CD4-positive, alpha-beta T cell treated with Interleukin-6 for 4 hours (primary cell): ENCODE measurements around the gene IQCF6.
A peak's percentile ranks its signal among the peaks of the same experiment; 100 is the strongest.
"Not testable (repeated sequence)": the region's sequence is repeated elsewhere in the genome, so short reads cannot be mapped to it uniquely, and the experiment has no call there.

Experiments used
- DNase-seq: peaks from one replicate; pipeline ENCODE4 v3.0.0-alpha.2; 2020; ENCODE audit warnings: mixed read lengths

IQCF6 gene

DNA sequence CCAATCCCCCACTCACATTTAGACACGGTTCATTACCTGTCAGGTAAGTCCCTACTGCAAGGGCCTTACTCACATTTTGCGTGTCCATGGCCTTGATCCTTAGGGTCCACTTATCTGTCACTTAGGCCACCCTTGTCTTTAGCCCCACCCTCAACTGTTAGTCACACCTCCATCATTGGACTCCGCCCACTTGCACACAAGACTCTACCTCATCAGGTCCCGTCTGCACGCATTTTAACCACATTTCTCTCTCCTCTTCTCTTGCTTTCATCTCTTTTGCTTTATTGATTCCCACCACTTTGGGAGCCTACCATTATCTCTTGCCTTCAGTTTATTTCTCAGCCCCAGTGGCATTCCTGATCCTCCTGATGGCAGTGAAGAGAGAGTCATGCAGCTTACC is at the start of gene IQCF6:
Gene IQCF6 (minus strand): TSS at position 101 of the 400 bp plus-strand sequence. CDS start 13 bp downstream, at position 88.
- no peak for DNase-seq

DNA sequence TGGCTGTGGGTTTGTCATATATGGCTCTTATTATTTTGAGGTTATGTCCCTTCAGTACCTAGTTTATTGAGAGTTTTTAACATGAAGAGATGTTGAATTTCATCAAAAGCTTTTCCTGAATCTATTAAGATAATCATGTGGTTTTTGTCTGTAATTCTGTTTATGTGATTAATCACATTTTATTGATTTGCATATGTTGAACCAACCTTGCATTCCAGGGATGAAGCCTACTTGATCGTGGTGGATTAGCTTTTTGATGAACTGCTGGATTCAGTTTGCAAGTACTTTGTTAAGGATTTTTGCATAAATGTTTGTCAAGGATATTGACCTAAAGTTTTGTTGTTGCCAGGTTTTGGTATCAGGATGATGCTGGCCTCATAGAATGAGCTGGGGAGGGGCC is 49.3 kb upstream of the IQCF6 start:
- DNase-seq, result no peak

DNA sequence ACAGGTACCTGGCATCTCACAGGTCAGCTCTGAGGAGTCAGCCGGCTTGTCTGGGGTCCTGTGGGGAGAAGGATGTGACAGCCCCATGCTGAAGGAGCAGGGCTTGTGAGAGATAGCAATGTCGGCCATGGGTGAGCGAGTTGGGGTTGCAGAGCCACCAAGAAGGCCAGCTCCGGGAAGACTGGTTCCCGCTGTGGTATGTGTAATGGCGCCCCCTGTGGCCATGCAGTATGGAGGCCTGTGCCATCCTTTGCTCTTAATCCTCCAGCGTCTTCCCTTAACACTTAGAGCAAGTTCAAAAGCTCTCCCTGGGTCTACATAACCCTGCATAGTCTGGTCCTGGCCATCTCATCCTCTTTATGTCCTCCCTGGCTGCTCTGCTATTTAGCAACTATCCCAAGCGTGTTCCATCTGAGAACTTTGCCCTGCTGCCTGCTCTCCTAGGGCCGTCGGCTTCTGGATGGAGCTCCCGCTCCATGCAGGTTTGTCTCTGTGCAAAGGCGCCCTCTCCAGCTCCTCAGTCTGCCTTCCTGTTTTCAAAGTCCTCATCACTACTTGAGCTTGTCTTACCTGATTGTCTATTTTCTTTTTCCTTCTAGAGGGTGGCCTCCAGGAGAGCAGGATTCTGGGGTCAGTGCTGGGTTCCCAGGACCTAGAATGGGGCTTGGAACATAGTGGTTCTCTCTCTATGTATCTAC is 40.8 kb upstream of the IQCF6 start:
- DNase-seq, result no peak

DNA sequence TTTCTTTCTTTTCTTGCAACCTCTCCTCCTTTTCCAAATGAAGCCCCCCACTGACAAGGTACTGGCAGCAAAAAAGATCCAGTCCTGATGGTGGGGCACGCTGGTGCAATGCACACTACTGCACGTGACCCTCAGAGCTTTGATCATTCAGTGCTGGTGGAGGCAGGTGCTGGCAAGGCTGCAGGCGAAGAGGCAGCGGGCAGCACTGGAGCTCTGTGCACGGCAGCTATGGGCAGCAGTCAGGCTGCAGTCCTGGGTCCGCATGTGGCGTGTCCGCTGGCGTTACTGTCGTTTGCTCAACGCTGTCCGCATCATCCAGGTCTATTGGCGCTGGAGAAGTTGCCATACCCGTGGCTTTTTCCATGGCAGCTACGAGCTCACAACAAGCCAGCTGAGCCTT is 40.1 kb upstream of the IQCF6 start:
- no peak for DNase-seq

DNA sequence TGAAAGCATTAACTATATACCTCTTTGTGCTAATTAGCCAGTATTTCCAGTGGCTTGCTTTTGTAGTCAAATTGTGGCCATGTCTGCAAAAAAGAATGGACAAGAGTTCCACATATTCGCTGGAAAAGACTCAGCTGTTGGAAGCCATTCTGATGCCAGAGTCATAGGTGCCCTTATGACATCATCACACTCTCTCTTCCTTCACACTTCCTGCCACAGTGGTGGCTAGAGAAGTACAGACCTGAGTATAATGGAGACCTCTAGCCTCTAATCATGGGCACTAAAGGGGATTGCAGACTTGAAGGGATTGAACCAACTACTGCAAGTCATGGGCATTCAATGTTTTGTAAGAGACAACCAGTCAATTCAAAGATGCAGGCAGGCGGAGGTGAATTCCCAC is 38.3 kb upstream of the IQCF6 start:
- no peak for DNase-seq

DNA sequence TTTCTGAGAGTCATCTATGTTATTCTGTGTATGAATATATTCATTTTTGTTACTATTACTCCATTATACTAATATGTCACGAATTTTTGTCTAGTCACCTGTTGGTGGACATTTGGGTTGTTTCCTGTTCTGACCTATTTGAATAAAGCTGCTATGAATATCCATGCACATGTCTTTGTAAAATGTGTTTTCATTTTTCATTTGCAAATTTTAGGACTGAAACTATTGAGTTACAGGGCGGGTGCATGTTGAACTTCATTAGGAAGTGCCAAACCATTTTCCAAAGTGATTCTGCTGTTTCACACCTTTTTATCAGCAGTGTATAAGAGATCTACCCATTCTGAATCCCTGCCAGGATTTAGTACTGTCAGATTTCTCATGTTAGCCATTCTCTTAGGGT is 37.7 kb upstream of the IQCF6 start:
- no peak for DNase-seq

DNA sequence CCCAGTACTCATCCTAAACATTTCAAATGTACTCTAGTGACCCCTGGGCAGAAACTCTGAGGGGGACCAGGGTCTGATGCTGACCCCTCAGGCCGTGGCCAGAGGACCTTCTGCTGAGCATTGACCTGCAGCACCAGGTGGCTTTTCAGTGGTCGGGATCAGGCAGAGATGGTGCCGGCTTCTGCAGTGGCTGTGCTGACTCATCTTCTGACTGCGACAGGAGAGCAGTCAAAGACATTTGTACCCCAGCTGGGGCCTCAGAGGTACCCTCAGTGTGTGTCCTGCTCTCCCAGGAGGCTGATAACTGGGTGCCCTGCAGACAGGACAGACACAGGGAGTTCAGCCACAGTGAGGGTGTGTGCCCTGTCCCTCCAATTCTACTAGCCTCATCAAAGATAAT is 36.6 kb upstream of the IQCF6 start:
- no peak for DNase-seq

DNA sequence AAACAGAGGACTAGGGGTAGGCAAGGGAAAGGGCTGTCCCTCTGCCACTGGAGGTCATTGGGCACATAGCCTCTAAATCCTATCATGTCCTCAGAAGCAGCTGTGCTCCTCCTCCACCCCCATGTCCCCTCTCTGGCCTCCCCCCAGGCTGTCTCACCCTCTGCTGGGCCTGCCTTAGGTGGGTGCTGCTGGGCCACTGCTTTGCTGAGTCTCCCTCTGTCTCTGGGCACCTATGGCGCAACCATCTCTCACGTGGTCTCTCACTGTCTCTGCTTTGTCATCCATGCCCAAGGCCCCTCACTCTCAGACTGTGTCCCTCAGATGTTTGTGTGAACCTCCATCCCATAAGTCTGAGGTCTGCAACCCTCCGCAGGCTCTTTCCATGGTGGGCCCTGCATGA is 35.0 kb upstream of the IQCF6 start:
- no peak for DNase-seq

DNA sequence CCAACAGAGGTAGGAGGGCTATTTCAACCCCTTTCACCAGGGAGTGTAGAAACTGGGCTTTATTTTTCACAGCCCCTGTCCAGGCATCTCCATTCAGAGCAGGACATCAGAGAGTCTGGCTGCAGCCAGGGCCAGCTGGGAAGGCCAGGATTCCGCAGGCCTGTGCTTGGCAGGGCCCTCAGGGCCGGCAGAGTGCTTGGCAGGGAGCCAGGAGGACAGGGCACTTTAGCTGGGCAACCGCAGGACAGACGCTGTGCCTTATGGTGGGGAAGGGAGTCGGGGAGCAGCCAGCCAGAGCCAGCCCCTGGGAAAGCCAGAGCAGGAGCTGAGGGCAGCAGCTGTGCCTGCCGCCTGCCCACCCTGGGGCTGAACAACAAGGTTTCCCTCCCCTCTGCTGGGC is 34.5 kb upstream of the IQCF6 start:
- no peak for DNase-seq

DNA sequence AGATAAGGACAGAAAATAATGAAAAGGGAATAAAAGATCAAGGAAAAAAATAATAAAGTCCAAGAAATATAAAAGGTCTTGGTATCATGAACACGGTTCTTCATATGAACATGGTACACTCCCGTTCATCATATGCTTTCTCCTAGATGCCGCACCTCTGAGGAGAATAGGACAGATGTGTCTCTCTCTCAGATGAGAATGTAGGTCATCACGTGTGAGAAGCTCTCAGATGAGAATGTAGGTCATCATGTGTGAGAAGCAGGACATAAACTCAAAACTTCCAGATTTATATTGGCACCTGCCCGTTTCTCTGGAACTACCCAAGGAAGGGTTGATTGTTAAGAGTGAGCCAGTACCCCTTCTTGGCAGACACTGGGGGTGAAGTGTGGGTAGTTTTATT is 29.9 kb upstream of the IQCF6 start:
- DNase-seq, result no peak

DNA sequence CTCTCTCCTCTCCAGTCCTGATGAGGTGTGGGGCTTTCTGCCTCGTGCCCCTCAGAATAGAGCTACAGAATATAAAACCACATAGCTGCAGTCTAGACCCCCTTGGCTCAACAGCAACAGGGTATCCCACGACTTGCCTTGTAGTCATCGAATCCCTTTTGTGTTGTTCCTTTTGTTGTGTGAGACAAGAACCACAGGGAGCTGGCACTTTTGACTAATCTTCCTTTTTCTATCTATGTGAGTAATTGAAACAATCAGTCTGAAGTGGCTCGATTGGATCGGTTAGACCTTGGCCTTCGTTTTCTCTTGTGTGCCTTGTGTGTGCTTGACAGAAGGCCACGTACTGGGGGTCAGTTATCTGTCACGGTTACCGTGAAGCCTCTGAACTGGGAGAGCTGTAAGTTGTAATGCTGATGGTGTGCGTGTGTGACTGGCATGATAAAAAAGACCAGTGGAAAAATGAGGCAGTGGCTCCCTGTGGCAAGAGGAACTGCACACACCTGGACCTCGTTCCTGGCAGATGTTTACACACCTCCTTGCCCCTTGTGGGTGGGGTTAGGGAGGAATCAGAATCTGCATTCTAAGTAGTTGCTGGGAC is 23.2 kb upstream of the IQCF6 start:
- DNase-seq, result no peak

DNA sequence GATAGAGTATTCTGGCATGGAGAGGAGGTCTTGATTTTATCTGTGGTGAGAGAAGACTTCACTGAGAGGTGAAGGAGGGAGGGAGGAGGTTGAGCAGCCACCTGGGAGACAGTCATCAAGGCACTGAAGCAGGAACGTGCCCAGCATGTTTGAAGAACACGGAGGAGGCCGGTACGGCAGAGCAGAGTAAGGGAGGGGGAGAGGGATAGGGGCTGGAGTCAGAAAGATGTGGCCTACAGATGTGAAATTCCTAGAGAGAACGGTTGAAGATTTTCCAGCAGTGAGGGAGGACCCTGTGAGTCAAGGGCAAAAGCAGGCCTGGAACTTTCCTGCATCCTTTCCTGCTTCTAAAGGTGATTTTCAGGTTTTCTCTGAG is 21.7 kb upstream of the IQCF6 start:
- DNase-seq, result no peak

DNA sequence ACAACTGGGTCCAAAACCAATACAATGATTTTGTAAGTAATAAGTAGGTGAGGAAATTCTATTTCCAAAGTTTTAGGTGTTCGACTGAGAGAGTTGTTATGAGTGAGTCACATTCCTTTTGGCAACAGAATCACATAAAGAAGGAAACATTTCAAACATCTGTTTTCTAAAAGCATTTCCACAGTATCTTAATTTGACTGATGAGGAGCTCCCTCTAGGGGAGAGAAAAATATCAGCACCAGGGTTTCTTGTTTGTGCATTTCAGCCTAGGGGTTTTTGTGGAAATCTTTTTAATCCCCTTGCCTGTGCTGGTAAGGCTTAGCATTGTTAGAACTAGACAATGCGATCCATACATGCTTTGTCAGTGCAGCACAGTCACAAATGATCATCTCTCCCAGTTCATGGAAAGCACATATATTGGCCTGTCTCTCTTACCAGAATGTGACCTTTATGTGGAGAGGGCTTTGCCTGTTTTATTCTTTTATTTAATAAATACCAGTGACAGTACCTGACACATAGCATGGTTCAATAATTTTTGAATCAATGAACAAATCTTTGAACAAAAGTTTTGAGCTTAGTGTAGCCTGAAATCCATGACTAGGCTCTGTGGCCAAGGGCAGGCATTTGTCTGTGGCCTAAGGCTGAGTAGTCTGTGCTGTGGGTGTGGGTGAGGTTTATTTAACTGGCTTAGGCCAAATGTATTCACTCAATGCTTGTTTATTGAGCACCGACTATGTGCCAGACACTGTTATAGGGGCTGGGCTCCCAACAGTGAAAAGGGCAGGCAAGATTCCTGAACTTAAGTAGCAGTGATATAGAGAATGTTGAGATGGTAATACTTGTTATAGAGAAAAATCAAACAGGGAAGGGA is 21.1 kb upstream of the IQCF6 start:
- DNase-seq, result peak; percentile 32

DNA sequence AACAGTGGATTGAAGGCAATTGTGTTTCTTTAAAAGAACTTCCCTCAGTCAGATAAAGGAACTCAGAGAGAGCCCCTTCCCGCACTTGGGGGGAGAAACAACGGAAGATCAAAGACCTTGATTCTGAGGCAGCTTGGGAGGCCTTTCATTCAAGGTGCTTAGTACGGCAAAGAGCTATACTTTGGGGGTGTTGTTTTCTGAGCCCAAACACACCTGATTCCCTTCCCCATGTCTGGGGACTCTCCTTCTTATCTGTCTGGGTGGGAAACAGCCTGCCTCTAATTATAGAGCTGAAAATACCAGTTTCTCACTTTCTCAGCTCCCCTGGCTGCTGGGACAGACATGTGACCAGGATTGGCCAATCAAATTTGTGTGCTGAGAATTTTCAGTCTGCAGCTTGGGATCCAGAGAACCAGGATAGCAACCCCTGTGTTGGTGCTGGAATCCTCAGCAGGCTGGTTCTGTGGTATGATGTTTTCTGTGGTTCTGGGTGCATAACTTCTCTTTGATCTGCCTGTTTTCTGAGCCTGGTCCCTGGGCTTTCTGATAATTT is 19.4 kb upstream of the IQCF6 start:
- DNase-seq, result no peak

DNA sequence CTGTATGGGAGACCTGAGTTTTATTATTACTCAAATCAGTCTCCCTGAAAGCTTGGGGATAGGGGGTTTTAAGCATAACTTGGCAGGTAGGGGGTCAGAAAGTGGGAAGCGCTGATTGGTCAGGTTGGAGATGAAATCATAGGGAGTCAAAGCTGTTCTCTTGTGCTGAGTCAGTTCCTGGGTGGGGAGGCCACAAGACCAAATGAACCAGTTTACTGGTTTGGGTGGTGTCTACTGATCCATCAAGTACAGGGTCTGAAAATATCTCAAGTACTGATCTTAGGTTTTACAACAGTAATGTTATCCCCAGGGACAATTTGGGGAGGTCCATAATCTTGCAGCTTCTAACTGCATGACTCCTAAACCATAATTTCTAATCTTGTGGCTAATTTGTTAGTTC is 17.8 kb upstream of the IQCF6 start:
- no peak for DNase-seq

DNA sequence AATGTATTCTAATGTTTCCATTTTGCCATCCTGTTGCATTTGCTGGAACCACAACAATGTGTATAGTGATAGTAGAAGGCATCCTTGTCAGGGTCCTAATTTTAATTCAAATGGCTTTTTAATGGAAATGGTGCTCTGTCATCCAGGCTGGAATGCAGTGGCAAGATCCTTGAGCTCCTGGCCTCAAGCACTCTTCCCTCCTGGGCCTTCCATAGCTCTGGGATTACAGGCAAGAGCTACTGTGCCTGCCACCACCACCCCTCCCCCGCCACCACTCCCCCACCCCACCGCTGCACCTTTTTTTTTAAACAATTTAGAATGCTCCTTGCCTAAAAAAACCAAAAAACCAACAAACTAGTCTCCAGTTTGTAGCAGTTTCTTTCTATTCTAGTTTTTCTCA is 15.2 kb upstream of the IQCF6 start:
- no peak for DNase-seq

DNA sequence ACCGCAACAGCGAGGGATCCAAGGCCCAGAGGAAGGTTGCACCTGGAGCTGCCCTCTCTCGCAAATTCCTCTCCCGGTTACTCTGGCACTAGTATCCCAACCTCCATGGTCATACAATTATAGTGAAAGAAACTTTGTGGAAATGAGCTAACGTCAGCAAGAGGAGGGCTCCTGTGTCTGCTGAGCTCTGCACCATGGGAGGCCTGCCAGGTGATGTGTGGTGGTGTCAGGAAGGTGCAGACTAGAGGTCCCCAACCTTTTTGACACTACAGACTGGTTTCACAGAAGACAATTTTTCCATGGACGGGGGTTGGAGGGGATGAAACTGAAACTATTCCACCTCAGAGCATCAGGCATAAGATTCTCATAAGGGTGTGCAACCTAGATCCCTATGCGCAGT is 13.2 kb upstream of the IQCF6 start:
- DNase-seq, result no peak

DNA sequence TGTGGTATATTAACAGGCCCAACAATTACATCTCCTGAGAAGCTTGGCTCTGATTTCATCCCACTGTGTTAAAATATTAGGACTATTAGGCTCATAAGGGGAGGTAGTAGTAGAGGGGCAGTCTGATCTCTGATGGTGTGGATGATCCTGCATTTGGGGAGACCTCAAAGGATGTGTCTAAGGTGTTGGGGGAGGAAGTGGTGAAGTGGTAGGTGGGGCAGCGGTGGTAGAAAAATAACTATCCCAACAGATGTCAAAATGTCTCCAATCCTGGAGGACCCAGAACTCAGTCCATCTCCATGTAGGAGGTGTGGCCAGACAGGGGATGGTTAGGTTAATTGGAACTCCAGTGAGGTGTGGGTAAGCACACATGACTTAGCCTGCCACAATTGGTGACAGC is 10.4 kb upstream of the IQCF6 start:
- no peak for DNase-seq

DNA sequence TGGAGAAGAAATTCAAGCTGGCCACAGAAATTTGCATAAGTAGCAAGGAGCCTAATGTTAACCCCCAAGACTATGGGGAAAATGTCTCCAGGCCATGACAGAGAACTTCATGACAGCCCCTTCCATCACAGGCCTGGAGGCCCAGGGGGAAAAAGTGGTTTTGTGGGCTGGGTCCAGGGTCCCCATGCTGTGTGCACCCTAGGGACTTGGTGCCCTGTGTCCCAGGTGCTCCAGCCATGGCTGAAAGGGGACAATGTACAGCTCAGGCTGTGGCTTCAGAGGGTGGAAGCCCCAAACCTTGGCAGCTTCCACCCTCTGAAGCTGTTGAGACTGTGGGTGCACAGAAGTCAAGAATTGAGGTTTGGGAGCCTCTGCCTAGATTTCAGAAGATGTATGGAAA is 8.5 kb upstream of the IQCF6 start:
- not testable (repeated sequence) for DNase-seq

DNA sequence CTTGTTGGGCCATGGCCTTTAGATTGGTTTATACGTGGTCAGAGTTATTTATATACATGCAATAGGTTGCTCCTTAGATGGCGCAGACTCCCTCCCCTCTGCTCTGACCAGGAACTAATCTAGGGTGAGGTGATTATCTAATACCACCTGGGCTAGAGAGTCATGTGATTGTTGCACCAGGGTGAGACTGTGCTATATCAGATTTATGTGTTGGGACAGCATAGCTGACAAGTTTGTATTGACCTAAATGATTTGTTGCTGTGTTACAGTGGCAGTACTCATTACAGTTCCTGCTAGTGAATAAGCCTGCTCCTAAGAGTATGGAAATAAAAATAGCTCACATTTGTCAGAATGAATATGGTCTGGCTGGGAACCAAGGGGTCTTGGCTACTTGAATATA is 7.2 kb upstream of the IQCF6 start:
- no peak for DNase-seq

DNA sequence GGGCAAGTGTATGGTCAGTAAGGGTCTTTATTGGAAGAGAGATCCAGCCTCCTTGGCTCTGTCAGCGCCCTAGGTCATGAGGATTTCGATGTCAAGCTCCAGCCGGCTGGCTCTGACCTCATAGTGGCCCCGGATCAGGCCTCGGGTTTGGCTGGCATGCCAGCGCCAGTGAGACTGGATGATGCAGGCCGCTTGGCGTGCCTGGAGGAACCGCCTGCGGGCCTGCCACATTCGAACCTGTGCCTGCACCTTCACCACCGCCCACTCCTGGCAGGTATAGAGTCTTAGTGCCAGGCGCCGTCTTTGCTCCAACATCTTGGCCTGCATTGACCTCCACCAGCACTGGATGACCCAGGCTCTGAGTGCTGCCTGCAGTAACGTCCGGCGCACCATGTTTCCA is 483 bp downstream of the IQCF6 start:
- DNase-seq, result no peak

DNA sequence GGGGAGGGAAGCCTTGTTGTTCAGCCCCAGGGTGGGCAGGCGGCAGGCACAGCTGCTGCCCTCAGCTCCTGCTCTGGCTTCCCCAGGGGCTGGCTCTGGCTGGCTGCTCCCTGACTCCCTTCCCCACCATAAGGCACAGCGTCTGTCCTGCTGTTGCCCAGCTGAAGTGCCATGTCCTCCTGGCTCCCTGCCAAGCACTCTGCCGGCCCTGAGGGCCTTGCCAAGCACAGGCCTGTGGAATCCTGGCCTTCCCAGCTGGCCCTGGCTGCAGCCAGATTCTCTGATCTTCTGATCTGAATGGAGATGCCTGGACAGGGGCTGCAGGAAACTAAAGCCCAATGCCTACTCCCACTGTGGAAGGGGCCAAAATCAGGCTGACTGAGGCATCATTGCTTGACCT is 1.1 kb downstream of the IQCF6 start:
- no peak for DNase-seq

DNA sequence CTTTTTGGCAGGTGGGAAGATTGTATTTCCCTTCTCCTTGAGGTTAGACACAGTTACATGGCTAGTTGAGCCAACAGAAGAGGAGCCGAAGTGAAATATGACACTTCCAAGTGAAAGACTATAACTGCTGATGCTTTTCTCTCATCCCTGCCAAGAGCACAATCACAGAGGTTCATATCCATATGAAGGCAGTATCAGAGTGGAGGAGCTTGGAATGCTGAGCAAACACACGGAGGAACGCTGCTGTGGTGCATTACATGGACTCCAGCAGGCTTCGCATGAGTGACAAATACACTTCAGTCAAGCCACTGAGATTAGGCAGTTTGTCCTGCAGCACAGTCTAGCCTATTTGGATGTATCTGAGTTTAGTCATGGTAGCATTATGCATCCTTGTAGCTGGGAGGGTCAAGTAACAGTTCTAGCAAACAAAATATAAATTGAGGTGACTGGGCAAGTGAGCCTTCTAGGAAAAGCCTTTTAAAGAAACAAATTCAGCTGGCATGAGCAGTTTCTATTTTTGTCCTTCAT is 5.4 kb downstream of the IQCF6 start:
- no peak for DNase-seq

DNA sequence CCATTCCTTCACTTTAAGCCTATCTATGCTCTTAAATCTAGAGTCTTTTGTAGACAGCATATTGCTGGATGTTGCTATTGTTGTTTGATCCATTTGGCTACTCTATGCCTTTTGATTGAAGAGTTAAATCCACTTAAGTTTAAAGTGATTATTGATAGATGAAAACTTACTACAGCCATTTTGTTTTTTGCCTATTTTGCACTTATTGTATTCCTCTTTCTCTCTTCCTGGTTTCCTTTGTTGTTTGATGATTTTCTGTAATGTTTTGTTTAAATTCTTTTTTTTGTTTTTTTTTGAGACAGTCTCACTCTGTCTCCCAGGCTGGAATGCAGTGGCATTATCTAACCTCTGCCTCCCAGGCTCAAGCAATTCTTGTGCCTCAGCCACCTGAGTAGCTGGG is 19.8 kb downstream of the IQCF6 start:
- no peak for DNase-seq
